ENCODE measurements around the gene SLC44A3. TPM values are rescaled to one million over a fixed set of nuclear protein-coding genes. Genes with fewer than 3 reads are reported as not detected.
A peak's percentile ranks its signal among the peaks of the same experiment; 100 is the strongest.

The SLC44A3 gene
- total and polyA plus RNA-seq, 2 of the 13 experiments (the other 11 are each of a cell fraction or from before 2014, with no cell fraction given), result 6.8 to 14.1 TPM

DNA sequence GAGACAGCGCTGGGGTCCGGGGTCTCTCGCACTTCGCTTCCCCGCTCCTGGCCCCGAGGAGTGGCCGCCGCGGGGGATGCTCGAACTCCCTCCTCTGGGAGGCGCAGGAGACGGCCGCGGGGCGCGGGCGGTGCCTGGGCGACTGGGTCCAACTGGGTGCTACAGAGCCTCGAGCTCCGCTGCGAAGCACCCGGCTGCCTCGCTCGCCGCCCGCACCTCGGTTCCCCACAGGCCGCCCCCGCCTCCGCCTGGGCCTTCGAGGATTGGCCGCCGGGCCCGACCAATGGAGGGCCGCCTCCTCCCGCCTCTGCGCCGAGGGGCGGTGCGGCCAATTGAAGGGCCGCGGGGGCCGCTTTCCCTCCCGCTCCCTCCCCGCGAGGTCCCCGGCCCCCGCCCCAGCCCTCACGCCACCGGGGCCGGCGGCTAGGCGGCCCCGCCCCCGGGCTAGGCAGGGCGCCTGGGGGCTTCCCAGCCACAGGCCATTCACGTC lies 106.8 kb downstream of the SLC44A3 start, which contains the start of gene CNN3 (continued):
- TF ChIP-seq, protein P1, sequence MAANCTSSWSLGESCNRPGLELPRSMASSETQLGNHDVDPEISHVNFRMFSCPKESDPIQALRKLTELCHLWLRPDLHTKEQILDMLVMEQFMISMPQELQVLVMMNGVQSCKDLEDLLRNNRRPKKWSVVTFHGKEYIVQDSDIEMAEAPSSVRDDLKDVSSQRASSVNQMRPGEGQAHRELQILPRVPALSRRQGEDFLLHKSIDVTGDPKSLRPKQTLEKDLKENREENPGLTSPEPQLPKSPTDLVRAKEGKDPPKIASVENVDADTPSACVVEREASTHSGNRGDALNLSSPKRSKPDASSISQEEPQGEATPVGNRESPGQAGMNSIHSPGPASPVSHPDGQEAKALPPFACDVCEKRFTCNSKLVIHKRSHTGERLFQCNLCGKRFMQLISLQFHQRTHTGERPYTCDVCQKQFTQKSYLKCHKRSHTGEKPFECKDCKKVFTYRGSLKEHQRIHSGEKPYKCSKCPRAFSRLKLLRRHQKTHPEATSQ (CRISPR knock-in tag; IDR thresholded peaks at IDR 0.05; ENCODE audit: borderline replicate concordance), result peak; percentile 28; the same call in 1 of the 2 replicates
- 0 out of 2 replicates have a peak, but pooled peaks have one; percentile 47 for TF ChIP-seq ZNF205 (CRISPR knock-in tag; IDR thresholded peaks at IDR 0.05)
- peak; percentile 62; the same call in 1 of the 2 replicates for TF ChIP-seq TARDBP (CRISPR knock-in tag; IDR thresholded peaks at IDR 0.05)
- TF ChIP-seq ZNF296 (CRISPR knock-in tag; conservative IDR thresholded peaks at IDR 0.05), result 0 out of 2 replicates have a peak, but pooled peaks have one; percentile 36
- TF ChIP-seq NFYC (CRISPR knock-in tag; IDR thresholded peaks at IDR 0.05), result peak; percentile 78
- TF ChIP-seq, protein P2, sequence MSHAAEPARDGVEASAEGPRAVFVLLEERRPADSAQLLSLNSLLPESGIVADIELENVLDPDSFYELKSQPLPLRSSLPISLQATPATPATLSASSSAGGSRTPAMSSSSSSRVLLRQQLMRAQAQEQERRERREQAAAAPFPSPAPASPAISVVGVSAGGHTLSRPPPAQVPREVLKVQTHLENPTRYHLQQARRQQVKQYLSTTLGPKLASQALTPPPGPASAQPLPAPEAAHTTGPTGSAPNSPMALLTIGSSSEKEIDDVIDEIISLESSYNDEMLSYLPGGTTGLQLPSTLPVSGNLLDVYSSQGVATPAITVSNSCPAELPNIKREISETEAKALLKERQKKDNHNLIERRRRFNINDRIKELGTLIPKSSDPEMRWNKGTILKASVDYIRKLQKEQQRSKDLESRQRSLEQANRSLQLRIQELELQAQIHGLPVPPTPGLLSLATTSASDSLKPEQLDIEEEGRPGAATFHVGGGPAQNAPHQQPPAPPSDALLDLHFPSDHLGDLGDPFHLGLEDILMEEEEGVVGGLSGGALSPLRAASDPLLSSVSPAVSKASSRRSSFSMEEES (CRISPR knock-in tag; IDR thresholded peaks at IDR 0.05), result peak; percentile 55; the same call in 1 of the 2 replicates
- no peak; a peak in 1 of 4 replicates for TF ChIP-seq EP300 (IDR thresholded peaks at IDR 0.05; ENCODE audit: low read depth in 2 of 2, low read length in 2 of 2)
- TF ChIP-seq EP300 (CRISPR knock-in tag; IDR thresholded peaks at IDR 0.05; ENCODE audit: borderline replicate concordance), result peak; percentile 46
- TF ChIP-seq, protein P3, sequence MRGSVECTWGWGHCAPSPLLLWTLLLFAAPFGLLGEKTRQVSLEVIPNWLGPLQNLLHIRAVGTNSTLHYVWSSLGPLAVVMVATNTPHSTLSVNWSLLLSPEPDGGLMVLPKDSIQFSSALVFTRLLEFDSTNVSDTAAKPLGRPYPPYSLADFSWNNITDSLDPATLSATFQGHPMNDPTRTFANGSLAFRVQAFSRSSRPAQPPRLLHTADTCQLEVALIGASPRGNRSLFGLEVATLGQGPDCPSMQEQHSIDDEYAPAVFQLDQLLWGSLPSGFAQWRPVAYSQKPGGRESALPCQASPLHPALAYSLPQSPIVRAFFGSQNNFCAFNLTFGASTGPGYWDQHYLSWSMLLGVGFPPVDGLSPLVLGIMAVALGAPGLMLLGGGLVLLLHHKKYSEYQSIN (CRISPR knock-in tag; IDR thresholded peaks at IDR 0.05; ENCODE audit: borderline replicate concordance), result 0 out of 2 replicates have a peak, but pooled peaks have one; percentile 52
- TF ChIP-seq NFRKB (IDR thresholded peaks at IDR 0.05), result no peak
- TF ChIP-seq CEBPG (CRISPR knock-in tag; IDR thresholded peaks at IDR 0.05), result peak; percentile 31
- TF ChIP-seq ZSCAN21 (CRISPR knock-in tag; IDR thresholded peaks at IDR 0.05; ENCODE audit: borderline replicate concordance), result peak; percentile 96
- TF ChIP-seq ZNF484 (CRISPR knock-in tag; IDR thresholded peaks at IDR 0.05; ENCODE audit: borderline replicate concordance, low read depth), result peak; percentile 44; the same call in 1 of the 2 replicates
- peak; percentile 84 for TF ChIP-seq HOXA5 (CRISPR knock-in tag; IDR thresholded peaks at IDR 0.05)
- TF ChIP-seq, protein P4, sequence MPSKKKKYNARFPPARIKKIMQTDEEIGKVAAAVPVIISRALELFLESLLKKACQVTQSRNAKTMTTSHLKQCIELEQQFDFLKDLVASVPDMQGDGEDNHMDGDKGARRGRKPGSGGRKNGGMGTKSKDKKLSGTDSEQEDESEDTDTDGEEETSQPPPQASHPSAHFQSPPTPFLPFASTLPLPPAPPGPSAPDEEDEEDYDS (CRISPR knock-in tag; IDR thresholded peaks at IDR 0.05), result peak; percentile 58; the same call in 1 of the 2 replicates
- 0 out of 2 replicates have a peak, but pooled peaks have one; percentile 27 for TF ChIP-seq MEIS1 (CRISPR knock-in tag; IDR thresholded peaks at IDR 0.05; ENCODE audit: borderline replicate concordance)
- peak; percentile 97 for TF ChIP-seq ARID2 (CRISPR knock-in tag; IDR thresholded peaks at IDR 0.05; ENCODE audit: borderline replicate concordance)
- TF ChIP-seq ZNF878 (CRISPR knock-in tag; IDR thresholded peaks at IDR 0.05), result peak; percentile 82
- no peak for TF ChIP-seq AGO1 (IDR thresholded peaks at IDR 0.05; ENCODE audit: low read depth, low read length, poor library complexity, severe bottlenecking)
- peak; percentile 70; the same call in 1 of the 2 replicates for TF ChIP-seq ZNF441 (CRISPR knock-in tag; IDR thresholded peaks at IDR 0.05; ENCODE audit: borderline replicate concordance)
- peak; percentile 90 for TF ChIP-seq ARNT2 (CRISPR knock-in tag; IDR thresholded peaks at IDR 0.05; ENCODE audit: low read depth)
- 0 out of 2 replicates have a peak, but pooled peaks have one; percentile 29 for TF ChIP-seq SNAI1 (CRISPR knock-in tag; IDR thresholded peaks at IDR 0.05; ENCODE audit: borderline replicate concordance)
- peak; percentile 50; the same call in 1 of the 2 replicates for TF ChIP-seq THAP11 (CRISPR knock-in tag; IDR thresholded peaks at IDR 0.05)
- 0 out of 2 replicates have a peak, but pooled peaks have one; percentile 16 for TF ChIP-seq KLF6 (CRISPR knock-in tag; IDR thresholded peaks at IDR 0.05)
- peak; percentile 93; the same call in 1 of the 2 replicates for TF ChIP-seq ZNF274 (CRISPR knock-in tag; IDR thresholded peaks at IDR 0.05)
- 0 out of 2 replicates have a peak, but pooled peaks have one; percentile 63 for TF ChIP-seq ZNF354B (CRISPR knock-in tag; IDR thresholded peaks at IDR 0.05)

All from HepG2 (cell line).